ENCODE results near the gene SRY.
"Not testable (repeated sequence)": the region's sequence is repeated elsewhere in the genome, so short reads cannot be mapped to it uniquely, and the experiment has no call there.

The SRY gene

GRCh38 chrY:2787600-2787999 lies at the start of gene SRY:
SRY (minus strand) TSS chrY:2787682; CDS start chrY:2787603, 79 bp downstream.
- DNase-seq = no peak

GRCh38 chrY:2837078-2837477 lies 49.6 kb upstream of the SRY start:
- DNase-seq = no peak

GRCh38 chrY:2835230-2835629 lies 47.7 kb upstream of the SRY start:
- no peak for DNase-seq

GRCh38 chrY:2828497-2828896 lies 41.0 kb upstream of the SRY start:
- no peak for DNase-seq

GRCh38 chrY:2824471-2824870 lies 37.0 kb upstream of the SRY start:
- DNase-seq = no peak

GRCh38 chrY:2817146-2817896 lies 29.8 kb upstream of the SRY start:
- not testable (repeated sequence) for DNase-seq

- DNase-seq = no peak
Observed at GRCh38 chrY:2800246-2800645, 12.8 kb upstream of the SRY start.

- no peak for DNase-seq
Observed at GRCh38 chrY:2797991-2798390, 10.5 kb upstream of the SRY start.

GRCh38 chrY:2796977-2797523 lies 9.6 kb upstream of the SRY start:
- no peak for DNase-seq

GRCh38 chrY:2789756-2790155 lies 2.3 kb upstream of the SRY start:
- no peak for DNase-seq

GRCh38 chrY:2786876-2787512 lies 488 bp downstream of the SRY start:
- no peak for DNase-seq

Data from DMS53 (cell line).